GM12878 (cell line): ENCODE measurements around the gene GET3. TPM values are rescaled to one million over a fixed set of nuclear protein-coding genes. Genes with fewer than 3 reads are reported as not detected.

Source experiments
- ATF3 ChIP-seq: IDR thresholded peaks from 2 replicates; pipeline ENCODE4 v1.6.1; 2011; ENCODE audit warnings: low read depth, mild to moderate bottlenecking, low read length, moderate library complexity, borderline replicate concordance; ENCODE audit errors: extremely low read depth
- ATF7 ChIP-seq: fragments of 450-650 bp; IDR thresholded peaks from 2 replicates; pipeline ENCODE4 v1.6.1; 2016; ENCODE audit warnings: low read depth, mild to moderate bottlenecking
- CREB1 ChIP-seq: IDR thresholded peaks from 2 replicates; pipeline ENCODE4 v1.6.1; 2012; ENCODE audit warnings: low read depth, mild to moderate bottlenecking, inconsistent platforms
- IRF4 ChIP-seq: IDR thresholded peaks from 2 replicates; pipeline ENCODE4 v1.6.1; 2011; ENCODE audit warnings: low read depth, low read length
- NFYA ChIP-seq: IDR thresholded peaks from 2 replicates; pipeline ENCODE4 v1.6.1; 2011; ENCODE audit warnings: low read depth, mild to moderate bottlenecking, low read length, improper control_type of control experiment, borderline replicate concordance
- PAX8 ChIP-seq: fragments of 450-650 bp; IDR thresholded peaks from 2 replicates; pipeline ENCODE4 v1.6.1; 2017; ENCODE audit warnings: mild to moderate bottlenecking, moderate library complexity
- SPI1 ChIP-seq: IDR thresholded peaks from 2 replicates; pipeline ENCODE4 v1.6.1; 2011; ENCODE audit warnings: low read depth, mild to moderate bottlenecking, low read length, moderate library complexity, borderline replicate concordance; ENCODE audit not compliant: insufficient read depth
- YY1 ChIP-seq: IDR thresholded peaks from 2 replicates; pipeline ENCODE4 v1.6.1; 2011; ENCODE audit warnings: low read depth, mild to moderate bottlenecking, low read length
- polyA plus RNA-seq, 11 experiments: library from polyadenylated mRNA; depleted of rRNA in 4 of 11; unstranded in 6 of 11; stranded (reverse) in 5 of 11; fragments of >200 nt; fragmentation: Nextera tagmentation in 4 of 11; fragmentation: Illumina TruSeq in 1 of 11; extraction: Ambion mirVana in 4 of 11; extraction: Trizol in 1 of 11; gene quantifications; 1 replicate in 1 of 11; 2 replicates in 10 of 11; pipeline versions ENCODE4 v1.2.1 to v1.2.3, GENCODE V29; 2011 to 2016; ENCODE audit warnings: inconsistent platforms in 2 of 11, missing spikeins in 2 of 11, low read depth in 1 of 11
- total RNA-seq, 4 experiments: library from RNA; depleted of rRNA in 3 of 4; stranded (reverse); fragments of >200 nt in 3 of 4; fragmentation: Illumina TruSeq in 1 of 4; extraction: Trizol in 1 of 4; gene quantifications; 2 replicates each; pipeline versions ENCODE4 v1.2.1 to v1.2.3, GENCODE V29; 2013 to 2021
- TF ChIP-seq, protein P1 (sequence below): fragments of 450-650 bp; IDR thresholded peaks from 2 replicates; pipeline ENCODE4 v1.6.1; 2017; ENCODE audit warnings: mild to moderate bottlenecking, moderate library complexity
- TF ChIP-seq, protein P2 (sequence below): fragments of 450-650 bp; IDR thresholded peaks from 2 replicates; pipeline ENCODE4 v1.6.1; 2018; ENCODE audit warnings: mild to moderate bottlenecking, low read depth, moderate library complexity; ENCODE audit not compliant: partially characterized antibody
- TF ChIP-seq, protein P3 (sequence below): IDR thresholded peaks from 2 replicates; pipeline ENCODE4 v1.6.1; 2011; ENCODE audit warnings: mild to moderate bottlenecking, low read depth, low read length, moderate library complexity; ENCODE audit not compliant: insufficient replicate concordance
- TF ChIP-seq, protein P4 (sequence below): IDR thresholded peaks from 2 replicates; pipeline ENCODE4 v1.6.1; 2012; ENCODE audit warnings: low read length, inconsistent platforms
- TF ChIP-seq, protein P5 (sequence below): fragments of 450-650 bp; IDR thresholded peaks from 2 replicates; pipeline ENCODE4 v1.6.1; 2016; ENCODE audit warnings: mild to moderate bottlenecking

GET3 gene
- total and polyA plus RNA-seq, 10 of the 15 experiments (the other 5 are each of a cell fraction or from before 2014, with no cell fraction given), result 14.5 to 144 (median 97.2) TPM

DNA sequence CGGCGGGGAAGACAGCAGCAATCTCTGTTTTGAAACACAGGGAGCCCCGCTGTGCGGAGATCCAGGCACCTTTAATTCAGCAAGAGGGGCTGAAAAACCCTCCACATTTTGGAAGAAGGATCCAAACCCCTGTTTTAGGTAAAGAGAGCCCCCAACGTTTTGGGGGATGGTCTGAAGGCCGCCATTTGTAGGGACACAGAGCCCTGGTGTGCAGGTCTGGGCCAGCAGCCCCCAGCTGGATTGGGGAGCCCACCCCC is 41.5 kb downstream of the GET3 start (continued):
- TF ChIP-seq, protein P1, sequence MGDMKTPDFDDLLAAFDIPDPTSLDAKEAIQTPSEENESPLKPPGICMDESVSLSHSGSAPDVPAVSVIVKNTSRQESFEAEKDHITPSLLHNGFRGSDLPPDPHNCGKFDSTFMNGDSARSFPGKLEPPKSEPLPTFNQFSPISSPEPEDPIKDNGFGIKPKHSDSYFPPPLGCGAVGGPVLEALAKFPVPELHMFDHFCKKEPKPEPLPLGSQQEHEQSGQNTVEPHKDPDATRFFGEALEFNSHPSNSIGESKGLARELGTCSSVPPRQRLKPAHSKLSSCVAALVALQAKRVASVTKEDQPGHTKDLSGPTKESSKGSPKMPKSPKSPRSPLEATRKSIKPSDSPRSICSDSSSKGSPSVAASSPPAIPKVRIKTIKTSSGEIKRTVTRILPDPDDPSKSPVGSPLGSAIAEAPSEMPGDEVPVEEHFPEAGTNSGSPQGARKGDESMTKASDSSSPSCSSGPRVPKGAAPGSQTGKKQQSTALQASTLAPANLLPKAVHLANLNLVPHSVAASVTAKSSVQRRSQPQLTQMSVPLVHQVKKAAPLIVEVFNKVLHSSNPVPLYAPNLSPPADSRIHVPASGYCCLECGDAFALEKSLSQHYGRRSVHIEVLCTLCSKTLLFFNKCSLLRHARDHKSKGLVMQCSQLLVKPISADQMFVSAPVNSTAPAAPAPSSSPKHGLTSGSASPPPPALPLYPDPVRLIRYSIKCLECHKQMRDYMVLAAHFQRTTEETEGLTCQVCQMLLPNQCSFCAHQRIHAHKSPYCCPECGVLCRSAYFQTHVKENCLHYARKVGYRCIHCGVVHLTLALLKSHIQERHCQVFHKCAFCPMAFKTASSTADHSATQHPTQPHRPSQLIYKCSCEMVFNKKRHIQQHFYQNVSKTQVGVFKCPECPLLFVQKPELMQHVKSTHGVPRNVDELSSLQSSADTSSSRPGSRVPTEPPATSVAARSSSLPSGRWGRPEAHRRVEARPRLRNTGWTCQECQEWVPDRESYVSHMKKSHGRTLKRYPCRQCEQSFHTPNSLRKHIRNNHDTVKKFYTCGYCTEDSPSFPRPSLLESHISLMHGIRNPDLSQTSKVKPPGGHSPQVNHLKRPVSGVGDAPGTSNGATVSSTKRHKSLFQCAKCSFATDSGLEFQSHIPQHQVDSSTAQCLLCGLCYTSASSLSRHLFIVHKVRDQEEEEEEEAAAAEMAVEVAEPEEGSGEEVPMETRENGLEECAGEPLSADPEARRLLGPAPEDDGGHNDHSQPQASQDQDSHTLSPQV, result no peak
- TF ChIP-seq, protein P2, sequence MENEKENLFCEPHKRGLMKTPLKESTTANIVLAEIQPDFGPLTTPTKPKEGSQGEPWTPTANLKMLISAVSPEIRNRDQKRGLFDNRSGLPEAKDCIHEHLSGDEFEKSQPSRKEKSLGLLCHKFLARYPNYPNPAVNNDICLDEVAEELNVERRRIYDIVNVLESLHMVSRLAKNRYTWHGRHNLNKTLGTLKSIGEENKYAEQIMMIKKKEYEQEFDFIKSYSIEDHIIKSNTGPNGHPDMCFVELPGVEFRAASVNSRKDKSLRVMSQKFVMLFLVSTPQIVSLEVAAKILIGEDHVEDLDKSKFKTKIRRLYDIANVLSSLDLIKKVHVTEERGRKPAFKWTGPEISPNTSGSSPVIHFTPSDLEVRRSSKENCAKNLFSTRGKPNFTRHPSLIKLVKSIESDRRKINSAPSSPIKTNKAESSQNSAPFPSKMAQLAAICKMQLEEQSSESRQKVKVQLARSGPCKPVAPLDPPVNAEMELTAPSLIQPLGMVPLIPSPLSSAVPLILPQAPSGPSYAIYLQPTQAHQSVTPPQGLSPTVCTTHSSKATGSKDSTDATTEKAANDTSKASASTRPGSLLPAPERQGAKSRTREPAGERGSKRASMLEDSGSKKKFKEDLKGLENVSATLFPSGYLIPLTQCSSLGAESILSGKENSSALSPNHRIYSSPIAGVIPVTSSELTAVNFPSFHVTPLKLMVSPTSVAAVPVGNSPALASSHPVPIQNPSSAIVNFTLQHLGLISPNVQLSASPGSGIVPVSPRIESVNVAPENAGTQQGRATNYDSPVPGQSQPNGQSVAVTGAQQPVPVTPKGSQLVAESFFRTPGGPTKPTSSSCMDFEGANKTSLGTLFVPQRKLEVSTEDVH, result no peak
- TF ChIP-seq NFYA (no peak), ATF3 (no peak), CREB1 (no peak), SPI1 (no peak), IRF4 (no peak), PAX8 (peak; percentile 19; the same call in 1 of the 2 replicates), YY1 (no peak; the same call in 1 of the 2 replicates), ATF7 (0 out of 2 replicates have a peak, but pooled peaks have one; percentile 2)
- TF ChIP-seq, protein P3, sequence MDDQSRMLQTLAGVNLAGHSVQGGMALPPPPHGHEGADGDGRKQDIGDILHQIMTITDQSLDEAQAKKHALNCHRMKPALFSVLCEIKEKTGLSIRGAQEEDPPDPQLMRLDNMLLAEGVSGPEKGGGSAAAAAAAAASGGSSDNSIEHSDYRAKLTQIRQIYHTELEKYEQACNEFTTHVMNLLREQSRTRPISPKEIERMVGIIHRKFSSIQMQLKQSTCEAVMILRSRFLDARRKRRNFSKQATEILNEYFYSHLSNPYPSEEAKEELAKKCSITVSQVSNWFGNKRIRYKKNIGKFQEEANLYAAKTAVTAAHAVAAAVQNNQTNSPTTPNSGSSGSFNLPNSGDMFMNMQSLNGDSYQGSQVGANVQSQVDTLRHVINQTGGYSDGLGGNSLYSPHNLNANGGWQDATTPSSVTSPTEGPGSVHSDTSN, result no peak
- TF ChIP-seq, protein P4, sequence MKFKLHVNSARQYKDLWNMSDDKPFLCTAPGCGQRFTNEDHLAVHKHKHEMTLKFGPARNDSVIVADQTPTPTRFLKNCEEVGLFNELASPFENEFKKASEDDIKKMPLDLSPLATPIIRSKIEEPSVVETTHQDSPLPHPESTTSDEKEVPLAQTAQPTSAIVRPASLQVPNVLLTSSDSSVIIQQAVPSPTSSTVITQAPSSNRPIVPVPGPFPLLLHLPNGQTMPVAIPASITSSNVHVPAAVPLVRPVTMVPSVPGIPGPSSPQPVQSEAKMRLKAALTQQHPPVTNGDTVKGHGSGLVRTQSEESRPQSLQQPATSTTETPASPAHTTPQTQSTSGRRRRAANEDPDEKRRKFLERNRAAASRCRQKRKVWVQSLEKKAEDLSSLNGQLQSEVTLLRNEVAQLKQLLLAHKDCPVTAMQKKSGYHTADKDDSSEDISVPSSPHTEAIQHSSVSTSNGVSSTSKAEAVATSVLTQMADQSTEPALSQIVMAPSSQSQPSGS, result no peak
- TF ChIP-seq, protein P5, sequence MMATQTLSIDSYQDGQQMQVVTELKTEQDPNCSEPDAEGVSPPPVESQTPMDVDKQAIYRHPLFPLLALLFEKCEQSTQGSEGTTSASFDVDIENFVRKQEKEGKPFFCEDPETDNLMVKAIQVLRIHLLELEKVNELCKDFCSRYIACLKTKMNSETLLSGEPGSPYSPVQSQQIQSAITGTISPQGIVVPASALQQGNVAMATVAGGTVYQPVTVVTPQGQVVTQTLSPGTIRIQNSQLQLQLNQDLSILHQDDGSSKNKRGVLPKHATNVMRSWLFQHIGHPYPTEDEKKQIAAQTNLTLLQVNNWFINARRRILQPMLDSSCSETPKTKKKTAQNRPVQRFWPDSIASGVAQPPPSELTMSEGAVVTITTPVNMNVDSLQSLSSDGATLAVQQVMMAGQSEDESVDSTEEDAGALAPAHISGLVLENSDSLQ, result no peak
